ENCODE data around the gene AP2M1.
A peak's percentile ranks its signal among the peaks of the same experiment; 100 is the strongest.
"Not testable (repeated sequence)": the region's sequence is repeated elsewhere in the genome, so short reads cannot be mapped to it uniquely, and the experiment has no call there.

AP2M1 gene

DNA sequence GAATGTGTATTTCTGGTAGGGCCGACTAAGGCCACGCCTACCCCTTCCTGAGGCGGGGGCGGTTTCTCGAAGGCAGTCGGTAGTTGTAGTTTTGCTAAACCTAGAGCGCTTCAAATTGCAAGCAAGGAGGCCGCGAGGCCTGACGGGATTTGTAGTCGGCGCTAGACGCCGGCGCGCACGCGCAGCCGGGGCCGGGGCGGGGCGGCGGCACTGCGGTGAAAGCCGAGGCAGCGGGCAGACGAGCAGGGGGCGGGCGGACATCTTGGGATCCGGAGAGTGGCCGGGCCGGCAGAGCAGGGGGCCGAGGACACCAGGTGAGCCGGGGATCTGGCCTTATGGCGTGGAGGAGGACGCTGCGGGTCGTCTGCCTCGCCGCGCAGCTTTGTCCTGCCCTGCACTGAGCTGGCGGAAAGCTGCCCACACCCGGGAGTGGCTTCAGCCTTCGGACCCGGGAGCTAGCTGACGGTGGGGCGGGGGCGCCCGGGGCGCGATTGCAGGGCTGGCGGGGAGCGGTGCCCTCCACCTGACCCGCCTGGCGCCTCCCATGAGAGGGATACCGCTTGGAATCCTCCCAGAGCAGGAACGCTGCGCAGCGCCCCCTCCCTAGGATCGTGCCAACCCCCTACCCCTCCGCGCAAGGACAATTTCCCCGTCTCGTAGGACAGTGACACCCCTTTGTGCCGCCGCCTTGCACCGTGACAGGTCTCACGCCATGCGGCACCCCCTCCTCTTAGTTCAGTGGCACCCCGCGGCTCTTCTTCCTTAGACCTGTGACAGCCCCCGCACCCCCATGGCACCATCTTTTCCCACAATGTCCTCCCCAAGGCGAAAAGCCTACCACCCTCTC, at the start of gene AP2M1:
AP2M1 (plus strand) TSS at position 210 of the 847 bp plus-strand sequence. CDS start 2,139 bp downstream, outside the sequence.
- FAIRE-seq, result no peak

DNA sequence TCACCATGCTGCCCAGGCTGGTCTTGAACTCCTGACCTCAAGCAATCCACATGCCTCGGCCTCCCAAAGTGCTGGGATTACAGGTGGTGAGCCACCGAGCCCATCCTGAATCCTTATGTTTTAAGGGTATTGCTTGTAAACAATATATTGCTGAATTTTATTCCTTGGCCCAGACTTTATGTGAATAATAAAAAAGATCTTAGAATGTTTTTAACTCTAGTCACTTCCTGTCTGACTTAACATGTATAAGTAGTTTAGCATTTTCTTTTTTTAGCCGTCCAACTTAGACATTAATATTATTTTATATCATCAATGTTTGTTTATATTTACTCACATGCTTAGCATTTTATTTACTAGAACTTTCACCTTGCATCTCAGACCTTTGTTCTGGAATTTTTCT, 48.6 kb upstream of the AP2M1 start:
- FAIRE-seq, result no peak

DNA sequence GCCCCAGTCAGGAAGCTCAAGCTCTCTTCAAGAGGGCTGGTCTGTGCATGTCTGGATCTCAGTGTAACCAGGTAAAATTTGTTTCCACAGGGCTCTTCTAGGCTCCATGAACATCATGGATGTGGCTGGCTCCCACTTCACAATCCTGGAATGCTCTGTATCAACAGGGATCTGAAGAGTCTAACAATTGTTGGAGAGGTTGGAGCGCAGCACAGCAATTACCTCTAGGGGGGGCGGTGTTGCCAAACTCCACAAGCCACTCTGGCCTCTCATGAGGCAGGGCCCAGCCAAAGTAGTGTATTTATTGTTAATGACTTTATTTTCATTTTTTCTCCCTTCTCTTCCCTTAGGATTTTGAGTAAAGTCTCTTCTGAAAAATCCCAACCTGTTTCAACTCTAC, 45.6 kb upstream of the AP2M1 start:
- peak; percentile 62 for FAIRE-seq

DNA sequence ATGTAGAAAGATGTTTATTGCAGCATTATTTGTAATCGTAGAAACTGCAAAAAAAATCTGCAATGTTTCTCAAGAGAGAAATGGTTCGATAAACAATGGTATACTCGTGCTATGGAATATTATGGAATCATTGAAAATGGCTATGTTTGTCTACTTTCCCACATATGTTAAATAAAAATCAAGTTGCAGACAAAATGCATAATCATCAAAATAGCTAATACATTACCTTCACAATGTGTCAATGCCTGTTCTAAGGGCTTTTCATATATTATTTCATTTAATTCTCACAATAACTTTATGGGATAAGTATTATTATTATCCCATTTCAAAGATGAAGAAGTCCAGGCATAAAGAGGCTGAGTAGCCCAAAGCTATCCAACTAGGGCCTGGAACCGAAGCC, 41.7 kb upstream of the AP2M1 start:
- FAIRE-seq, result no peak

DNA sequence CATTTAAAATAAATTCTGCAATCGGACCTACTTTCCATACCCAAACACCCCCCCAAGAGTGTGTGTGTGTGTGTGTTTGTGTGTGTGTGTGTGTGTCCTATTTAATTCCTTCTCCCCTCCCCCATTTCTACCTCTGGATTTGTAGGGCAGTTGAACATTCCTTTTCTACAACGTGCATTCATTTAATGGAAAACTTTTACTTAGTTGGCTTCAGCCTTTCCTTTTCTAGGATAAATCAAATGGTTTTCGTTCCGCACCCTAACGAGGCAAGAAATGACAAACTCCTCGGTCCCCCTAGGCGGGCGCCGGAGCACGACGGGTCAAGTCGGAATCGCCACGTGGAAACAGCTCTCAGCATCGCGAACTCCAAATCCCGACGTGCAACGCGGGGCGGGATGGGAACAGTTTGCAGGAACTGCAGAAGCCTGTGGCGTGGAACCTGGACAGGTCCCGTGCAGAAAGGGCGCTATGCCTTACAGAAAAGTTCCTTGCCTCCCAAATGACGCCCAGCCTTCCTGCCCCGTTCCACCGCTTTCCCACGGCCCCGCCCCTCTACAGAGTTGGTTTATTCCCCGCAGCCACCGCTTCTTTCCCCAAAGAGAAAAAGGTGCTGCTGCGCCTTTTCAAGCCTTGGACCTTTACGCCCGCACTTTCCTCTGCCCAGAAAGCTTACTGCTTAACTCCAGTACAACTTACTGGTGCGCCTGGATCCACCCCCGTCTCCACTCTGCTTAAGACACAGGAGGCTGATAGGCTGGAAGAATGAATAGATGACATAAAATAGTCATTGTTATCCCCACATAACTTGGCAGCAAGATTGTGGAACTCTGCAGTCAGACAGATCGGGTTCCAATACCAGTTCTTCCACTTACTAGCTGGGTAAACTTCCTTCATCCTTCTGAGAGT, 40.6 kb upstream of the AP2M1 start:
- peak; percentile 70 for FAIRE-seq

DNA sequence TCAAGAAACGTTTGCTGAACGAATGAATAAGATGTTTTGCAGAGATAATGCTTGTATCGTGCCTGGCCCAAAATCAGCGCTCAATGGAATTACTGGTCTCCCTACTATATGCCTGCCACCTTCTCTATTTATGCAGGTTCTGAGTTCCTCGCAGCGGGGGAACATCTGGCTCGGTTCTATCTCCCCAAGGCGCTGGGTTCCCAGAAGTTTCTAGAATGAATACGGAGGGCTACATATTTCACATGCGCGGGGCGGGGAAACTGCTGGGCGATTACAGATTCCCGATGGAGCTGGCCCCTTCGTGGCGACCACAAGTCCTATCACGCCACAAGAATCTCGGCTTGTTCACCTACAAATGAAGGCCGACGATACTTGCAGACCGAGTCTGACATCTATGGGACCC, 39.9 kb upstream of the AP2M1 start:
- no peak for FAIRE-seq

DNA sequence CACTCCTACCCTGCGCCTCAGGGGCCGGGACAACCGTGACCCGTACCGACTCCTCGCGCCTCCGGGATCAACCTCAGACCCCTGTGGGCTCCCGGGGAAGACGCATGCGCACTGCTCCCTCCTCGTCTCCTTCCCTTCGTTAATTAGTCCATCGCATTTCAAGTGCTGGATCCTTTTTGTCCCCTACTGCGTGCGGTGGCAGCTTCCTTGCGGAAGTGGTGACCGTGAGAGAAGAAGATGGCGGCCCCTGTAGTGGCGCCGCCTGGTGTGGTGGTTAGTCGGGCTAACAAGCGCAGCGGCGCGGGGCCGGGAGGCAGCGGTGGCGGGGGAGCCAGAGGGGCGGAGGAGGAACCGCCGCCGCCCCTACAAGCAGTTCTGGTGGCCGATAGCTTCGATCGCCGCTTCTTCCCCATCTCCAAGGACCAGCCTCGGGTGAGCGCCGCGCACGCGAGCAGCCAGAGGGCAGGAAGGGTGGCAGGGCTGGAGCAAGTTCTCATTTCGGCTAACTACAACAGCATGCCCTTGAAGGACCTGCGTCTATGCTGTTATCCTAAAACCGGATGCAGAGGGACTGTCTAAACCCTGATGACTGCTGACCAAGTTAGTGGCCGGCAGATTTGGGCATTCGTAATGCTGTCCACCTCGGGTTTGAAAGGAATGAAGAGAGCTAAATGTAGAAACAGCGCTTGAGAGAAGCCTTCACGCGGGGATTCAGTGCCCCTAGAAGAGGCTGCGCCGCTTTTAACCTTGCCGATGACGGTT, 39.3 kb upstream of the AP2M1 start, which contains the start of gene EIF2B5:
EIF2B5 (plus strand) TSS at position 210 of the 762 bp plus-strand sequence; CDS start at position 238, 28 bp downstream.
- peak; percentile 78 for FAIRE-seq

DNA sequence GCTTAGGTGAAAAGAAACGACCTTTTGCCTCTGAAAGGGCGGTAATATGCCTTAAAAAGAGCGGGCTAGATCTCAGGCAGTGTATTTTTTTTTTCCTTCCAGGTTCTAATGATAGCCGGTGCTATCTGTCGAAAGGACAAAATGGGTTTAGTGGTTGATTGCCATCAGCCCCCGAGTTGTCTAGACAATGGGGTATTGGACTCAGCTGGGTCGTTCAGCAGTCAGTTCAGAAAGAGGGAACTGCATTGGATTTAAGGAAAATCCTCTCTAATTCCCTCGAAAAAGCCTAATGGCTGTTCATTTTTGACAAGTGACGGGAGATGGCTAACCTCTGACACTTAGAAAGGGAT, 38.8 kb upstream of the AP2M1 start:
- no peak for FAIRE-seq

DNA sequence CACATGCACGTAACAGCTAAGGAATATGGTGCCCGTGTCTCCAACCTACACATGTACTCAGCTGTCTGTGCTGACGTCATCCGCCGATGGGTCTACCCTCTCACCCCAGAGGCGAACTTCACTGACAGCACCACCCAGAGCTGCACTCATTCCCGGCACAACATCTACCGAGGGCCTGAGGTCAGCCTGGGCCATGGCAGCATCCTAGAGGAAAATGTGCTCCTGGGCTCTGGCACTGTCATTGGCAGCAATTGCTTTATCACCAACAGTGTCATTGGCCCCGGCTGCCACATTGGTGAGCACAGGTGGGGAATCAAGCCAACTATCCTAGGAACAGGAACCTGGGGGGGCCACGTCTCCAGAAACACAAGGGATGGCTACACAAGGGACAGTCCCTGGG, 34.2 kb upstream of the AP2M1 start:
- FAIRE-seq, result no peak

DNA sequence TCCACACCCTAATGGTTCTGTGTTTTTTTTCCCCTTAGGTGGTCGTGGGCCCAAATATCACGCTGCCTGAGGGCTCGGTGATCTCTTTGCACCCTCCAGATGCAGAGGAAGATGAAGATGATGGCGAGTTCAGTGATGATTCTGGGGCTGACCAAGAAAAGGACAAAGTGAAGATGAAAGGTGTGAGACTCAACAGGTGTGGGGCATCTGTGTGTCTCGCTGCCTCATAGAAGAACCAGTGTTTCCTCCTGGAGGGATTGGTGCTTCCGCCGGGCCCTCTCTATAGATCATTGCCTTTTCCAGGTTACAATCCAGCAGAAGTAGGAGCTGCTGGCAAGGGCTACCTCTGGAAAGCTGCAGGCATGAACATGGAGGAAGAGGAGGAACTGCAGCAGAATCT, 32.5 kb upstream of the AP2M1 start:
- FAIRE-seq, result no peak

DNA sequence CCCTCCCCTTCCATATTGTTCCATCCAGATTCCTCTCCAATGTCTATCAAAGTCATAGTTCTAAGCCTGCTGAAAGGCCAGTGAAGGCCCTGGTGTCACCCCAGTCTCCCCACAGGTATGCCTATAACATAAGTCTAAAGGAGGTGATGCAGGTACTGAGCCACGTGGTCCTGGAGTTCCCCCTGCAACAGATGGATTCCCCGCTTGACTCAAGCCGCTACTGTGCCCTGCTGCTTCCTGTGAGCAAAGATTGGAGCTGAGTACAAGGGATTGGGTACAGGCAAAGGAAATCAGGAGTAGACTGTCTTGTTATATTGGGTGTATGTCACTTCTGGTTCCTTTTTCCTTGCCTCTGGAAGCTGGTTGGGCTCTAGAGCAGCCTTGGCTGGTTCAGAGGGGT, 31.3 kb upstream of the AP2M1 start:
- no peak for FAIRE-seq

DNA sequence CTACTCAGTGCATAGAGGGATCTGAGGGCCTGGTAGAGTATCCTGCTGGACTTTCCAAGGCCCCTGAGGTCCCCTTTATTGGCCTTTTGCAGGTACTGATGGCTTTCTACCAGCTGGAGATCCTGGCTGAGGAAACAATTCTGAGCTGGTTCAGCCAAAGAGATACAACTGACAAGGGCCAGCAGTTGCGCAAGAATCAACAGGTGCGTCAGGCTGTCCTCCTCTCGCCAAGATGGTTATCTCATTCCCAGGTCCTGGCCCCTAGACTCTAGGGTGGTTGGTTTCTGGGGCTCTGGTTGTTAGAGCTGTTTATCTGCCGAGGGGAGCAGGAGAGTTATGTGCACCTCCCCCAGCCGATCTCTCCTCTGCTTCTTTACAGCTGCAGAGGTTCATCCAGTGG, 30.1 kb upstream of the AP2M1 start:
- no peak for FAIRE-seq

DNA sequence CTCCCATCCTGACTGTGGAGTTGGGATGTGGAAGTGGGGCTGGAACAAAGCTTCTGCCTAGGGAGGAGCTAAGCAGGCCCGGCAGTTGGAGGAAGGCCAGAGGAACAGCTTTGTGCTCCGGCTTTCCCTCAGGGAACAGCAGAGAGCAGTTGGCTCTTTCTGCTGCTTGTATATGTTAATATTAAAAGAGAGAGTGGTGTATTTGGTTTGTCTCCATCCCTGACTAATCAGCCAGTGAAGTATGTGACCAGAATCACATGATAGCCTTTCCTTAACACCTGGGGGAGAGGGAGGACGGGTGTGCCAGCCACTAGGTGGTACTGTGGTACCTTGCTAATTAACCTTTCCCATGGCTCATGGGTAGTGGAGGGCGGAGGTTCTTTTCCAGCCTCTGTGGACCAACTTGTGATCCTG, 29.5 kb upstream of the AP2M1 start:
- FAIRE-seq, result no peak

DNA sequence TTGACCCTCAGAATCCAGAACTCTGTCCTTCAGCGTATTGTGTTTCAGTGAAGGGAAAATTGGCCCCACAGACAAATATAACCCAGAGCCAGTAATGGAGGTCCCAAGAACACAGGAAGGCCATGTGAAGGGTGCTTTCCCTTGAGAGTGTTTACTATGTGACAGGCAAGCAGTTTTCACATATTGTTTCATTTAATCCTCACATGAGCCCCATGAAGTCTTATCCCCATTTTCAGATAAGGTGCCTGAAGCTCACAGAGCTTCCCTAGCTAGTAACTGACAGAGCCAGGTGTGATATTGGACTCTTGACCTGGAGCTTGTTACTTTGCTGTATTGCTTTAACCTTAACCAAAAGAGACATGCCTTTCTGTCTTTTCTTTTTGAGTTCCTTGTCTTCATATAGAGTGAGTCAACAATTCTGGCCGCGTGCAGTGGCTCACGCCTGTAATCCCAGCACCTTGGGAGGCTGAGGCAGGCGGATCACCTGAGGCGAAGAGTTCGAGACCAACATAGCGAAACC, 28.8 kb upstream of the AP2M1 start:
- no peak for FAIRE-seq

DNA sequence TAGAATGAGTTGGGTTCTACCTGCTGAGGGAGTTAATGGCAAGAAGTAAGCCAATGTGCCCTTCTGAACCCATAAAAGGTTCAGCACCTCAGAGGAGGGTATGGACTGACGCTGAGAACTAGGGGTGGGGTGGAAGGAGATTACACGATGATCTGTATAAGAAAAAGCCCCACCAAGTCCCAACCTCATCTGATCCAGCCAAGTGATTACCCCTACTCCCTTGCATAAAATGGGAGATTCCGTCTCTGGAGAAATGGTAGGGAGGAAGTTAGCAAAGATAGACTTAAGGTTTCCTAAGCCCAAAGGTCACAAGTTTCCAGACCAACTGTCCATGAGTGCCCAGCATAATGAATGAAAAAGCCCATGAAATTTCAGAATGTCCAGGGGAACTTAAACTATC, 26.6 kb upstream of the AP2M1 start:
- no peak for FAIRE-seq

DNA sequence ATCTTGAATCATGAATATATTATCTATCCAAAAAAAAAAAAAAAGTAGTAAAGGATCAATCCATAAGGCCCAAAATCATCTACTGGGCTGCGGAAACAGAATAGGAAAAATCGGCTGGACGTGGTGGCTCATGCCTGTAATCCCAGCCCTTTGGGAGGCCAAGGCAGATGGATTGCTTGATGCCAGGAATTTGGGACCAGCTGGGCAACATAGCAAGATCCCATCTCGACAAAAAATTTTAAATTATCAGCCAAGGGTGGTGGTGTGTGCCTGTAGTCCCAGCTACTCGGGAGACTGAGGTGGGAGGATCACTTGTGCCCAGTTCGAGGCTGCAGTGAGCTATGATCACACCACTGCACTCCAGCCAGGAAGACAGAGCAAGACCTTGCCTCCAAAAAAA, 25.5 kb upstream of the AP2M1 start:
- no peak for FAIRE-seq

DNA sequence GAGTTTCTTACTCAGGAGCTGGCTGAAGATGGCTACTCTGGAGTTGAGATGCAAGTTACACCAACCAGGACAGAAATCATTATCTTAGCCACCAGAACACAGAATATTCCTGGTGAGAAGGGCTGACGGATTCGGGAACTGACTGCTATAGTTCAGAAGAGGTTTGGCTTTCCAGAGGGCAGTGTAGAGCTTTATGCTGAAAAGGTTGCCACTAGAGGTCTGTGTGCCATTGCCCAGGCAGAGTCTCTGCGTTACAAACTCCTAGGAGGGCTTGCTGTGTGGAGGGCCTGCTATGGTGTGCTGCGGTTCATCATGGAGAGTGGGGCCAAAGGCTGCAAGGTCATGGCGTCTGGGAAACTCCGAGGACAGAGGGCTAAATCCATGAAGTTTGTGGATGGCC, 24.9 kb upstream of the AP2M1 start:
- not testable (repeated sequence) for FAIRE-seq

DNA sequence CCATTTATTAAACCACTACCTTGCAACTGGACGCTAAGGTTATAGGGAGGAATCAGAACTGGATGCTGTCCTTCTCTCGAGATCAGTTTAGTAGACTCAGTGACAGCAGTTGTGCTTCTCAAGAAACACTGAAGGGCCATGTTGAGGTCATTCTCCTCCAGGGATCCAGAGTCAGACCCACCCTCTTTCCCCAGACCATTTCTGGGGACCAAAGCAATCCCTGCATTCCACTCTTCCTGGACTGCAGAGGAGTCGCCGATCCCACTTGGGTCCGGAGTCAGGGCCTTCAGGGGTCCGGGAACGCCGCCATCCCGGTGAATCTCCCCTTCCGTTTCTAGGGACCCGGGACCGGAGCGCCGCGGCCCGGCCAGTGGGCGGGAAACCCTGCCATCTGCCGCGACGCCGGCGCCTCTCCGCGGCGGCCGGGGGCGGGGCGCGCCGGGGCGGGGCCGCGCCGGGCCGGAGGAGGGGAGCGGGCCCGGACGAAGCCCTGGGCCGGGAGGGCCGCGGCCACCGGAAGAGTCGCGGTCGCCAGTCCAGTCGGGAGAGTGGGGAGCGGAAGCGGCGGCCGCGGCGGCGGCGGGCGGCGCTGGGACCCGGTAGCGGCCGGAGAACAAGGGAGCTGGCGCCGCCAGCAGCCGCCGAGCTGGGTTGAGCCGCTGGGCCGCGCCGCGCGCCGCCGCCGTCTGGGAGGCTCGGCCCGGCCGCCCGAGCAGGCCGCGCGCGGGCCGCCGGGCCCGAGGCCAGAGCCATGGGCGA, 19.6 kb upstream of the AP2M1 start, which contains the start of gene DVL3:
DVL3 (plus strand) TSS at position 493 of the 759 bp plus-strand sequence; CDS start at position 752, 259 bp downstream.
- FAIRE-seq, result no peak

DNA sequence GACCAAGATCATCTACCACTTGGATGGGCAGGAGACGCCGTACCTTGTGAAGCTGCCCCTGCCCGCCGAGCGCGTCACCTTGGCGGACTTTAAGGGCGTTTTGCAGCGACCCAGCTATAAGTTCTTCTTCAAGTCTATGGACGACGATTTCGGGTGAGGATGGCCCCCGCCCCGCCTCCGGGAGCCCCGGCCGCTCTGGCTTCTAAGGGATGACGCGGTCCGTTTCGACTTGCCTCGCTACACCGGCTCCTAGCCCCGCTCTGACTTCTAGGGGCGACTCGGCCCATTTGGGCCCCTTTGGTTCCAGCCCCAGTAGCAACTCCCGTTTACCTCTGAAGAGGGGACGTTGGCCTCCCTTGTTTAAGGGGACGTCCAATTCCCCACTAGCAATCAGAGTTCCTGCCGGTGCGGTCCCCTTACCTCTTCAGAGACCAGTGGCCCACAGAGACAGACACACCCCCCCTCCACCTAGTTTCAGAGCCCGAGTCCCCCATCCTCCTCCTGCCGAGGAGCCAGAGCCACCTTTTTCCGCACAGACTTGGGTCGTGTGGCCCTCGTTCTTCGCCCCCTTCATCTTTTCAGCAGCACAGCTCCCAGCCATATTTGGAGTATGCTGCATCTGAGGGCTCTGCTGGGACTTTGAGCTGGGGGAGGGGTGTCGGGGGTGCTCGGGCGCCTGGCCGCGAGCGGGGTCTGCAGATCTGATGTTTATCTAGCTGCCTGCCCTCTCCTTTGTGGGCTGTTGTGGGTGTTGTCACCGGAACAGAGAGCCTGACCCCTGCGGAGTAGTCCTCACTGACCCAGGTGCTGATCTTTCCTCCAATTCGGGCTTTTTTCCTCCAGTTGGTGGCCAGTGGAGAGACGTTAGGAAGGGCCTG, 18.8 kb upstream of the AP2M1 start:
- no peak for FAIRE-seq

DNA sequence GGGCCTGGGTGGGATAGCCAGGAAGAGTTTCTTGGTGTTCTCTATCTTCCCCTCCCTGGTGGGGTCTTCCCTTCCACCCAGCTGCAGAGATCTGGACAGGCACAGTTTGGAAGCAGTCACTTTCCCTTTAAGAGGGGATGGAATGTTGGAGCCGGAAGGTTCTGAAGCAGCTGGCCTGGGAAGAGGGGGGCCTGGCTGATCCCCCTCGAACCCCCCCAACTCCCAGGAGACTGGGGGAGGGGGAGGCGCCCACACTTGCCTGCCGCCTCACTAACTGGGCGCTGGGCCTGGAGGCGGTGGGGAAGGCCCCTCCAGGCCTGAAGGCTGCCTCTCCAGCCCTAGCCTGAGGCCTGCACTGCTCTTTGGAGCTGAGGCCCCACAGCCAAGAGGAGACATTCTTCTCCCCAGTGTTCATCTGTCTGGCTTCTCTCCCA, 18.1 kb upstream of the AP2M1 start:
- no peak for FAIRE-seq

DNA sequence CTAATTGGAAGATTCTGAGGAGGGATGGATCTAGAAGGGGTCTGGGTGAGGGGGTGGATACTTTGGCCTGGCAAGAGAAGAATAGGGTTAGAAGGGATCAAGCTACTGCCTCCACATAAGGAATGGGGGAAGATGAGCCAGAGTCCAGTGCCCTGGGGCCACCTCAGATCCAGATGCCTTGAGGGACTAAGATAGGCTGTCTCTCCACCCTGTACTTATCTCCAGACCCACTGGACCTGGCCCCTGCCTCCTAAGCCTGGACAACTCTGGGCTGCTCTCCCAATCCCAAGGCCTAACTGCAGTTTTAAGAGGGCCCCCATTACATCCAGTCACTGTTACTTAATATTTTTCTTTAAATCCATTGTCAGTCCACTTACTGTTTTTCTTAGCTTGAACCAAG, 17.4 kb upstream of the AP2M1 start:
- no peak for FAIRE-seq
